ENCODE data around the gene ASB10.

The ASB10 gene

GRCh38 chr7:151210087-151210854, 23.2 kb upstream of the ASB10 start, which contains the start of gene H2BK1:
H2BK1 (minus strand) TSS chr7:151210488; CDS start chr7:151210318, 170 bp downstream.
- DNase-seq: no peak

DNA sequence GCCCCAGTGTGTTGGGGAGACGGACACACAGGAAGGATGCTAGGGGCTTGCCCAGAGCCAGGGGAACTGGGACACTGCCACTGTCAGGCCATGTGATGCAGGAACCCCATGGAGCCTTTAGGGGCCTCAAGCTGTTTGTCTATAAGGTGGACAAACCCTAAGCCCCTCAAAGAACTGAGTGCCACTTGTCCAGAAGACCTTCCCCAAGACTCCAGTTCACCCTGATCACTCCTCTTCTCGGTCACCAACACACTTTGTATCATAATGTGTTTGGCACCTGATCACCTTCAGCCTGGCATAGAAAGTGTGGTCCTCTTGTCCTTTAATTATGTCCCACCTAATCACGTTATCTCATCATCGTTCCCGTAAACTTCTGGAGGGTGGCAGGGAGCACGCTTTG, 22.5 kb upstream of the ASB10 start:
- no peak for DNase-seq

- DNase-seq: no peak
Measured at GRCh38 chr7:151208253-151208862, 21.3 kb upstream of the ASB10 start.

- no peak for DNase-seq
Measured at GRCh38 chr7:151207804-151208203, 20.8 kb upstream of the ASB10 start.

GRCh38 chr7:151207315-151207714, 20.3 kb upstream of the ASB10 start:
- no peak for DNase-seq

DNA sequence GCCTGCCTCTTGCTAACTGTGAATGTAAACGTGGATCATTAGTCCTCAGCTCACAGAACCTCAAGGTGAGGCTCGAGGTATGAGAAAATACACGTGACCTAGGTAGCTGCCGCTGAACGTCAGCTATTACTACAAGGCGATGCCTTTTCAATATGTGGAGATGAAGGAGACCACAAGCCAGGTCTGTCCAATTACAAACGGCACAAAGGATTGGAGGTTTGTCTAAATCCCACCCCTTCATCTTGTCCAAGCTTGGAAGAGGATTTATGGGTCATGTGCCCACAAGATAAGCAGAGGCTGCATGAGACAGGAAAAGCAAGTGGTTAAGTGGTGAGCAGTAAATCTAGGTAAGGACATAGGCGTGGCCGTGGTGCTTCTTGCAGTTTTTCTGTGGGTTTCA, 19.9 kb upstream of the ASB10 start:
- DNase-seq: no peak

- DNase-seq: no peak
Measured at GRCh38 chr7:151205730-151206129, 18.7 kb upstream of the ASB10 start.

DNA sequence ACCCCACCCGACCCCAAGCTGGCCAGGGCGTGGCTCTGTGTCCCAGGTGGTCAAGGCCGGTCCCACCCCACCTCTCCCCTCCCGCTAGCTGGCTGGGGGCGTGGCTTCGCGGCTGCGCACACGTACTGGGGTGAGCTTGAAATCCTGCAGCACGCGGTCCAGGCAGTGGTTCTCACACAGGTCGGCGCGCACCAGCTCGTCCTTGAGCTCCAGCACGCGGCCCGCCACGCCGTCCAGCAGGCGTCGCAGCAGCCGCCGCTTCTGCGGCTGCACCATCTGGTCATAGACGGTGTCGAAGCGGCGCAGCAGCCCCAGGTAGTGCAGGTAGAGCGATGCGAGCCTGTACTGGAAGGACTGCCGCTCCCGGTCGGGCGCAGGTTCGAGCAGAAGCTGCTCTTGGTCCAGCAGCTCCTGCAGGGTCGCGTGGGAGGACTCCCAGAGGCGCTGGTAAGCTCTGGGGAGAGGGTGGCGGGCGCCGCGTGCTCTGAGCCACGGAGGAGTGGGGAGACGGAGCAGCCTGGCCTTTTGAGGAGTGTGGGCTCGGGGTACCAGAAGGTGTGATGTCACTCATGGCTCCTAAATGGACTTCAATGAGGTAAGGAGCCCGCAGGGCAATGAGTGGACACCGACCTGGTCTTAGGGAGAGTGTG, 17.5 kb upstream of the ASB10 start:
- no peak for DNase-seq

DNA sequence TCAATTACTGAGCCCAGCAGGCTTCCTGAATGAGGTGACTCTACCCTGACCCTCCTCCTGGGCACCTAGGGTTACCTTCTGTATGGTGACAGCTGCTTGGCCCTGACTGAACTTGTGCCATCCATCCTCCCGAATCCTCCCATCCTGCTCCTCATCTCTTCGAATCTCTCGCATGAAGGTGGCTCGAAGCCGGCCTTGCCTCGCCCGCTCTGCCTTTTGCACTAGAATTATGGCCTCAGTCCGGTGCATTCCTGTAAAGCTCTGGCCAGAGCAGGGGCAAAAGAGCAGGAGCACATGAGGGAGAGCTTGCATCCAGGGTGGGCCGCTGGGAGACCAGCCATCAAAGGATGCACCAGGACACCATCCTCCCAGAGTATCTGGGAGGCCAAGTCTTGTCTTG, 15.8 kb upstream of the ASB10 start:
- DNase-seq: no peak

DNA sequence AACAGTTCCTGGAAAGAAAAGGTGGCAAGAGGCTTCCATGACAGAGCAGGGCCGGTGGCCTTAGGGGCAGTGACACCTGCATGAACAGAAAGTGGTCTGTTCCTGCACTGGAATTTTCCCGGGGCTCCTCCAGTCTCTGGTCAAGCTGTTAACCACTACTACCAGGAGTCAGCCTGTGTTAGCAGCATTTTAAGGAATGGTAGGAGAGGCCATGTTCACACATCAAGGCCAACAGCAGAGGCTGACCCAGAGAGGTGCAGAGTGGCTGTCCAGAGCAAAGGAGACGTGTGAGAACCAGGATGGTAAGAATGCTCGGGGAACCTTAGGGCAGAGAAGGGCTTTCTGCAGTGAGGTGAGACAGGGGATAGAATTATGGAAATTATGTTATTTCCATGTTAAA, 14.7 kb upstream of the ASB10 start:
- no peak for DNase-seq

GRCh38 chr7:151201344-151201743, 14.3 kb upstream of the ASB10 start:
- no peak for DNase-seq

DNA sequence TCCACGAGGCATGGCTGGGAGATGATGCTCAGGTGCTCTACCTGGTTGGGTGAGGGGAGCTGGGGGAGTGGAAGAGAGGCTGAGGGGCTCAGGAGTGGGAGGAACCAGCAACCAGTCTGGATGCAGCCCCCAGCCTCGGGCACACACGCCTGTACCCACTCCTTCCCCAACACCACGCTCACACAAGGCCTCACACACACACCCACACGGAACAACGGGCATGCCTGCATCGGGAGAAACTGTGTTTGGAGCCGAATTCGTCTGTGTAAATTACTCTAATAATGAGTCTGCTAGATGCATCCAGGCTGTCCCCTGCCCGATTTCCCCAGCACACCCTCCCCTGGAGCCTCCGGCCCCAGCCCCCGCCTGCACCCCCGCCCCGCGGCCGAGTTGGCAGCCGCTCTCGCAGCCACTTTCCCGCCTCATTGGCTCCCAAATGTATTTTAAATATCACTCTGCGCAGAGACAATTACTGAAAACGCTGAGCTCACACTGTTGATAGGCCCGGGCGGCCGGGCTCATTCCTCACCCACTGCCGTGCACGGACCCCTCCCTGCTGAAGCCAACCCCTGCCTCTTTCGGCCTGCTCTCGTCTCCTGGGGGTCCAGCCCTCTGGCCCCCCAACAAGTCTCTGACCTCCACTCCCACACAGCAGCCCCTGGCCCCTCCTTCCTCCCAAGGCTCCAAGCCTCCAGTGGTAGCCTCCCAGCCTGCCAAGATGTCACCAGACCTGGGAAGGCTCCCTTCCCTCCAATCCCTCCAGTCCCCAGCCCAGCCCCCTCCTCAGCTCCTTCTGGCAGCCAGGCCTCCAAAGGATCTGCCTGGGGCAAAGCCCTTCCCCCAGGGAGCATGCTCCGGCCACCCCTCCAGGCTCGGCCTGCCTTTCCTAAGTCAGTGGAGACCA, 12.1 kb upstream of the ASB10 start:
- no peak for DNase-seq

GRCh38 chr7:151197932-151198331, 10.9 kb upstream of the ASB10 start:
- DNase-seq: no peak

DNA sequence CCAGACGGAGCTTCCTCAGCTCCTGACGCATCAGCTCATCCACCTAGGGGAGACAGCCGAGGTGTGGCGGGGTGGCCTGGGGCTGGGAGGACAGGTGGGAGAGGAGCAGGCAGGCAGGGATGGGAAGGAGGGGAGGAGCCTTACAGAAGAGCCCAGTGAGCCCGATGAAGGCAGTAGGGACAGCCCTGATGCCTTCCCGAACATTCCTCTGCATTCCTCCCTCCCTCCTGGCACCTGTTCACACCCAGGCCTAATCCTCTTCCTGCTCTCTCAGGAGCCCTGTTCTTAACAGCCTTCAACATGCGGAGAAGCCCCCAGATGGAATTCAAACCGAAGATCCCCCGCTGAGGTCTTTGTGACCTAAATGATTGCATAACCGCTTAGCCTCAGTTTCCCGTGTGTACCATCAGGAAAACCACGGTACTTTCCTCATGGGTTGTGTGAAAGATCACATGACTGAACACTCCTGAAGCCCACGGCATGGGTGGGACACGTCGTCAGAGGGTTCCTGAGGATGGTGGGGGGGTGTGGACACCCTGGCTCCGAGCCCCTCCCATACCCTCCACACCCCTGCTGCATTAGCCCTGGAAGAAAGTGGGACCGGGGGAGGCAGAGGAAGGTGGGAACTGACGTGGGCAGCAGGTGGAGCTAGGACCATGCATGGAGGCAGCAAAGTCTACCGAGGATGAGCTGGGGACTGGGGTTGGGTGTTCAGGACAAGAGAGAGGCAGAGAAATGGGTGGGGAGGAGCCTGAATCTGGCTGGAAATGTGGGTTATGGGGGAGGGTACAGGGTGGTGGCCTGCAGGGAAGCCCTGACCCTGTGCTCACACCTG, 8.8 kb upstream of the ASB10 start:
- no peak for DNase-seq

DNA sequence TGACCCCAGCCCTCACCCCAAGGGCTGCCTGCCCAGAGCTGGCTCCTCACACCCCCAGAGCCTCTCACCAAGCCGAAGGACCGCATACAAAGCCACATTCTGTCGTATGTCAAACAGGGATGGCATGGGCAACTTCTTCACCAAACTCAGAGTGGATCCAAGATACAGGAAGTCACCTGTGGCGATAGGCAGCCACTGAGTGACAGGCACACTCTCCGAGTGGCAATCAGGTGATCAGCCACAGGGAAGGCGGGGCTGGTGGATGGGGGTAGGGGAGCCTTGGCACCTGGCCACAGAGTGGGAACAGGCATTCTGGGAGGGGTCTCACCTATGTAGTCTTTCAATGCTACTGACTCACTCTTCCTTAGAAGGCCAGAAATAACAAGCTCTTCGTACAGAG, 7.1 kb upstream of the ASB10 start:
- DNase-seq: no peak

GRCh38 chr7:151193203-151193978, 6.3 kb upstream of the ASB10 start:
- no peak for DNase-seq

DNA sequence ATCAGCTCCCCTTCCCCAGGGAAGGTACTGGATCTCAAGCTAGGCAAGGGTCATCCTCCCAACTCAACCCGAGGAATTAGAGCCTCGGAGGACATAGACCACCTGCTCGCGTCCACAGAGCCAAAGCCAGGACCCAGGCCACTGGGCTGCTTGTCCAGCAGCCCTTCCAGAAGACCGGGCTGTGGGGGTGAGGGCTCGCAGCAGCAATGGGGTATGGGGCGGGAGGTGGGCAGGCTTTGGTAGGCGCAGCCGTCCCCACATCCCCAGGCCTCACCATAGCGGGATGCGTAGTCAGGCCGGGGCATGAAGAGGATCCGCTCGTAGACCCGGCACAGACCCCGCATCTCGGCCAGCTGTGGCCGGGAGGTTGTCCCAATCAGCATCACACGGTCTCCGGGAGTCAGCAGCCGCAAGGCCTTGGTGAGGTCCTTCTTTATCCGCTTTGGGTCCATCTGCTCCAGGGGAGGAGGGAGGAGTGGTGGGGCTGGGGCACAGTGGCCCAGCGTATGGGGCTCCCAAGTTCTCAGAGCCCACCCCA, 5.0 kb upstream of the ASB10 start:
- DNase-seq: no peak

DNA sequence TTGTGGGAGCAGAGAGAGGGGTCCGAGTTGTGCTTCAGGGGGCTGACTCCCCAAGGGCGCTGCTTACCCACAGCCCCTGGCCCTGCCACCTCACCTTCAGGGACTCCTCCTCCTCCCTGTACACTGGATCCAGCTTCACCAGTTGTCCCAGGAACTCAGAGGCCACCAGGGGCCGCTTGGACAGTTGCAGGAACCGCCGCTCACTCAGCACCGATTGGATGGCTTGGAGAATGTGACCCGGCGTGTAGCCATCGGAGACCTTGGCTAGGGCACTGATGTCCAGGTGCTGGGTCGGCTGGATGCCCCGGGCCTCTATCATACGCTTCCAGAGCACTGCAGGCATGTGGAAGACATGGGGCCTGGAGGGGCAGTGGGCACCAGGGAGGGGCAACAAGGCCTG, 4.5 kb upstream of the ASB10 start:
- DNase-seq: no peak

GRCh38 chr7:151189038-151189437, 2.0 kb upstream of the ASB10 start:
- DNase-seq: no peak

GRCh38 chr7:151188252-151188542, 1.1 kb upstream of the ASB10 start:
- DNase-seq: no peak

All from SW 1271 (cell line).